Adrenal gland (tissue), 12 donors: Measurements from ENCODE around the gene NACC2. TPM values are rescaled to one million over a fixed set of nuclear protein-coding genes. Genes with fewer than 3 reads are reported as not detected.

Experiments used
- DNase-seq, 7 donors: peaks; one replicate each; pipeline ENCODE4 v3.0.0-alpha.2; 2019 to 2020
- H3K27ac ChIP-seq, 5 donors: fragments of 200-600 bp; sonication (generic) in 4 of 5; 1 replicate in 3 of 5; 2 replicates in 2 of 5; pipeline versions ENCODE4 v1.5.1 to v1.8.0; 2016 to 2020; ENCODE audit warnings: mild to moderate bottlenecking in 1 of 5
- H3K27me3 ChIP-seq: fragments of 200-600 bp; 2 replicates; pipeline ENCODE4 v1.8.0; 2021
- H3K36me3 ChIP-seq, 2 donors: fragments of 200-600 bp; replicated peaks in 1 of 2; 1 replicate in 1 of 2; 2 replicates in 1 of 2; pipeline versions ENCODE4 v1.5.1 to v1.8.0; 2018 to 2022
- H3K4me1 ChIP-seq, 2 donors: fragments of 200-600 bp; replicated peaks in 1 of 2; 1 replicate in 1 of 2; 2 replicates in 1 of 2; pipeline versions ENCODE4 v1.5.1 to v1.8.0; 2018 to 2021
- H3K4me3 ChIP-seq, 4 donors: fragments of 200-600 bp; sonication (generic) in 3 of 4; one replicate each; pipeline ENCODE4 v1.5.1; 2016 to 2018
- H3K9me3 ChIP-seq, 3 donors: fragments of 200-600 bp; sonication (generic) in 1 of 3; replicated peaks in 1 of 3; 1 replicate in 2 of 3; 2 replicates in 1 of 3; pipeline versions ENCODE4 v1.5.1 to v1.8.0; 2016 to 2021
- POLR2A ChIP-seq, 2 donors: fragments of 450-650 bp; IDR thresholded peaks; one replicate each; pipeline ENCODE4 v1.6.1; 2017; ENCODE audit warnings: antibody characterized with exemption in 2 of 2, mild to moderate bottlenecking in 2 of 2, moderate library complexity in 1 of 2
- WGBS, 4 donors: extraction: QIAGEN DNeasy Blood & Tissue Kit in 2 of 4; methylation state at CpG; one replicate each; pipeline versions ENCODE4 v1.1.5 to v1.1.7; 2013 to 2017; 5-methylcytosine and 5-hydroxymethylcytosine counted together
- intact Hi-C, 2 donors: fragments of 100-400 bp; cut with DNase I; formaldehyde crosslinking; loops; one replicate each; pipeline versions ENCODE4 v1.14.1 to v1.15.0; 2022 to 2023
- polyA plus RNA-seq, 3 donors: library from polyadenylated mRNA; stranded (reverse); fragments of 200-250 nt in 2 of 3; fragments of 350-450 nt in 1 of 3; fragmentation: Illumina TruSeq in 1 of 3; extraction: RNeasy Lipid Tissue Mini Kit (QIAGEN cat#74804) in 1 of 3; gene quantifications; one replicate each; pipeline ENCODE4 v1.2.3, GENCODE V29; 2013 to 2014
- total RNA-seq, 9 donors: library from RNA; depleted of rRNA in 4 of 9; stranded (reverse); fragments of >200 nt in 4 of 9; fragments of 120-200 nt in 1 of 9; fragmentation: NEBNext Ultra II Directional in 1 of 9; extraction: Animal tissue kit (Norgen Biotek cat#: 25700) in 1 of 9; gene quantifications; one replicate each; pipeline versions ENCODE4 v1.1.0 to v1.2.4, GENCODE V29; 2013 to 2023
- TF ChIP-seq, protein P1 (sequence below), 6 experiments: fragments of 450-650 bp in 4 of 6; fragments of 200-600 bp in 2 of 6; sonication (generic) in 1 of 6; IDR thresholded peaks; 1 replicate in 5 of 6; 2 replicates in 1 of 6; pipeline versions ENCODE4 v1.5.1 to v1.8.0; 2016 to 2021; ENCODE audit warnings: antibody characterized with exemption in 6 of 6, mild to moderate bottlenecking in 2 of 6, moderate library complexity in 1 of 6
- donor health status: healthy with polysubstance abuse.
- donor health status: Bipolar disorder and iron deficiency.
- donor health status: DM: yes; HTN: yes; CAD: no.
- donor health status: DM: no; HTN: no; CAD: no.
- donor health status: DM: no; HTN: no; CAD: no.
- donor health status: DM: yes; HTN: yes; CAD: no.

NACC2 gene
- total and polyA plus RNA-seq, 12 donors: 3.3 to 61.0 (median 35.3) TPM

- no peak overlapping the region for H3K4me3 ChIP-seq
- H3K9me3 ChIP-seq: no peaks in the 10 kb centered on the region
- WGBS, 4 donors: 65 to 79% (median 70%) methylated on average over 12 to 23 of the region's 23 CpGs
- peak overlapping the region in 1 of 5 donors; percentile 77 for H3K27ac ChIP-seq
- no peaks in the 10 kb centered on the region for H3K27me3 ChIP-seq
- no peak for TF ChIP-seq POLR2A (IDR thresholded peaks at IDR 0.05)
- TF ChIP-seq, protein P1, sequence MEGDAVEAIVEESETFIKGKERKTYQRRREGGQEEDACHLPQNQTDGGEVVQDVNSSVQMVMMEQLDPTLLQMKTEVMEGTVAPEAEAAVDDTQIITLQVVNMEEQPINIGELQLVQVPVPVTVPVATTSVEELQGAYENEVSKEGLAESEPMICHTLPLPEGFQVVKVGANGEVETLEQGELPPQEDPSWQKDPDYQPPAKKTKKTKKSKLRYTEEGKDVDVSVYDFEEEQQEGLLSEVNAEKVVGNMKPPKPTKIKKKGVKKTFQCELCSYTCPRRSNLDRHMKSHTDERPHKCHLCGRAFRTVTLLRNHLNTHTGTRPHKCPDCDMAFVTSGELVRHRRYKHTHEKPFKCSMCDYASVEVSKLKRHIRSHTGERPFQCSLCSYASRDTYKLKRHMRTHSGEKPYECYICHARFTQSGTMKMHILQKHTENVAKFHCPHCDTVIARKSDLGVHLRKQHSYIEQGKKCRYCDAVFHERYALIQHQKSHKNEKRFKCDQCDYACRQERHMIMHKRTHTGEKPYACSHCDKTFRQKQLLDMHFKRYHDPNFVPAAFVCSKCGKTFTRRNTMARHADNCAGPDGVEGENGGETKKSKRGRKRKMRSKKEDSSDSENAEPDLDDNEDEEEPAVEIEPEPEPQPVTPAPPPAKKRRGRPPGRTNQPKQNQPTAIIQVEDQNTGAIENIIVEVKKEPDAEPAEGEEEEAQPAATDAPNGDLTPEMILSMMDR (IDR thresholded peaks at IDR 0.05): no peak
- H3K4me1 ChIP-seq: peaks cover 25 to 26% of the 10 kb centered on the region in 2 donors
- H3K36me3 ChIP-seq: peaks cover 0 to 13% of the 10 kb centered on the region in 2 donors
- peak in 1 of 7 donors; percentile 46 for DNase-seq
- intact Hi-C loops: no loop called here
These were observed 41.9 kb downstream of the NACC2 start for GRCh38 chr9:136052991-136053756.

GRCh38 chr9:136052472-136052880 is 42.6 kb downstream of the NACC2 start:
- 17 to 67% (median 62%) methylated on average over 2 to 15 of the region's 15 CpGs for WGBS, 4 donors
- TF ChIP-seq POLR2A (IDR thresholded peaks at IDR 0.05): no peak
- TF ChIP-seq, protein P1 (IDR thresholded peaks at IDR 0.05): no peak
- no peaks in the 10 kb centered on the region for H3K9me3 ChIP-seq
- H3K27ac ChIP-seq: peak overlapping the region in 1 of 5 donors; percentile 77
- H3K4me1 ChIP-seq: peaks cover 25 to 26% of the 10 kb centered on the region in 2 donors
- H3K27me3 ChIP-seq: no peaks in the 10 kb centered on the region
- peaks cover 0 to 13% of the 10 kb centered on the region in 2 donors for H3K36me3 ChIP-seq
- DNase-seq: no peak
- peak overlapping the region in 1 of 4 donors; percentile 55 for H3K4me3 ChIP-seq
- intact Hi-C loops: no loop called here

DNA sequence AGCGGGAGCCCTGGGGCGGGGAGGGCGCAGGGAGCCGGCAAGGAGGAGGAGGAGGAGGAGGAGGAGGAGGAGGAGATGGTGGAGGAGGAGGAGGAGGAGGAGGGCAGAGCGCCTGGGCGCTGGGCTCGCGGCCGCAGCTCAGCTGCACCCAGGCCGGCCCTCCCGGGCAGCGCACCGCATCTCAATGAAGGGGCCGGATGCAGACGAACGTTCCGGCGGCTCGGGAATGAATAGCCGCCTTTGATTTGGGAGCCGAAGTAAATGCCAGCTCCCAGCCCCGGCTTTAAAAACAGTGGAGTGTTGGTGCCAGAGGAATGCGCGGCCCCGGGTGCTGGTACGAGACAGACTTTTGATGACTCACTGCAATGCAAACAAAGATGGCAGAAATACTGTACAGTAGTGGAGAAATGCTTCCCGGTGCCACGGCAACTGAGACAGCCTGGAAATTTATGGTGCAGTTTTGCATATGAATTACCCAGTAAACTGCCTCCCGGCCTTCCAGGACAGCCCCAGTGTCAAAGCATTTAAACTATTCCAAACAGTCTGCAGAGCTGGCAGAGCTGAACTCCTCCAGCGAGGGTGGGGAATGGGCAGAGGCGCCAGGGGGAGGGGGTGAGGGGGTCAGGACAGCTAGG is 43.1 kb downstream of the NACC2 start:
- intact Hi-C loops: no loop called here
- Histone ChIP-seq H3K27ac (peak overlapping the region in 2 of 5 donors; percentile 3 to 77), H3K27me3 (no peaks in the 10 kb centered on the region), H3K9me3 (no peaks in the 10 kb centered on the region), H3K36me3 (peaks cover 0 to 13% of the 10 kb centered on the region in 2 donors), H3K4me1 (peaks cover 25 to 26% of the 10 kb centered on the region in 2 donors), H3K4me3 (peak overlapping the region in 1 of 4 donors; percentile 55)
- TF ChIP-seq, protein P1 (IDR thresholded peaks at IDR 0.05): no peak
- no peak for TF ChIP-seq POLR2A (IDR thresholded peaks at IDR 0.05)
- WGBS, 4 donors: 1 to 2% (median 1%) methylated on average over 21 to 30 of the region's 31 CpGs
- DNase-seq: peak in 5 of 7 donors; percentile 47 to 64 (median 54)

GRCh38 chr9:136051453-136051836 is 43.6 kb downstream of the NACC2 start:
- Histone ChIP-seq H3K4me1 (peaks cover 25 to 26% of the 10 kb centered on the region in 2 donors), H3K36me3 (peaks cover 0 to 14% of the 10 kb centered on the region in 2 donors), H3K4me3 (peak overlapping the region in 1 of 4 donors; percentile 55), H3K9me3 (no peaks in the 10 kb centered on the region), H3K27ac (peak overlapping the region in 2 of 5 donors; percentile 3 to 77), H3K27me3 (no peaks in the 10 kb centered on the region)
- intact Hi-C loops: no loop called here
- peak in 2 of 7 donors; percentile 34 to 48 for DNase-seq
- TF ChIP-seq, protein P1 (IDR thresholded peaks at IDR 0.05): no peak
- no peak for TF ChIP-seq POLR2A (IDR thresholded peaks at IDR 0.05)
- 0 to 1% (median 1%) methylated on average over 6 to 46 of the region's 47 CpGs for WGBS, 4 donors
